HG02943 (cell line): Measurements from ENCODE around the gene CNTNAP2.

Experiments used
- ATAC-seq: cut with Tn5 transposase; IDR thresholded peaks from one replicate; pipeline ENCODE4 v1.9.1; 2021; ENCODE audit warnings: mild to moderate bottlenecking, low read depth, moderate library complexity; ENCODE audit not compliant: unreplicated experiment

Gene CNTNAP2

GRCh38 chr7:148182264-148182663 is 2065.7 kb downstream of the CNTNAP2 start:
- no peak for ATAC-seq

DNA sequence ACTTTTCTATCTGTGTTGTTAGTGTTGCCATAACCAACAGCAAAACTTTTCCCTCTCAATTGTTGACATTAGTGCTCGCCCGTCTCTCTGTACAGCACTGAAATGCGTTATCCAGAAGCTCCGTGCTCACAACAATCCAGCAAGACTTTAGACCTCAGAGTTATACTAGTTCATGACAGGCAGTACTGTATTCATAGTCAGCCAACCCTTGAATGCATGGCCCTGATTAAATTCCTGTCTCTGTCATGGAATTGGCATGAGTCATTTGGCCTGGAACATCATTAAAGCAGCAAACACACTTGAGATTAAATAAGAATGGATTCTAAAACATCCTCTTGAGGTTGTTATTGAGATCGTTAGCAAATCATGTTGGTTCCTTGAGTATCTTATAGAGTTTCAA is 2068.4 kb downstream of the CNTNAP2 start:
- no peak for ATAC-seq

- no peak for ATAC-seq
Measured at GRCh38 chr7:148187471-148187870, 2070.9 kb downstream of the CNTNAP2 start.

DNA sequence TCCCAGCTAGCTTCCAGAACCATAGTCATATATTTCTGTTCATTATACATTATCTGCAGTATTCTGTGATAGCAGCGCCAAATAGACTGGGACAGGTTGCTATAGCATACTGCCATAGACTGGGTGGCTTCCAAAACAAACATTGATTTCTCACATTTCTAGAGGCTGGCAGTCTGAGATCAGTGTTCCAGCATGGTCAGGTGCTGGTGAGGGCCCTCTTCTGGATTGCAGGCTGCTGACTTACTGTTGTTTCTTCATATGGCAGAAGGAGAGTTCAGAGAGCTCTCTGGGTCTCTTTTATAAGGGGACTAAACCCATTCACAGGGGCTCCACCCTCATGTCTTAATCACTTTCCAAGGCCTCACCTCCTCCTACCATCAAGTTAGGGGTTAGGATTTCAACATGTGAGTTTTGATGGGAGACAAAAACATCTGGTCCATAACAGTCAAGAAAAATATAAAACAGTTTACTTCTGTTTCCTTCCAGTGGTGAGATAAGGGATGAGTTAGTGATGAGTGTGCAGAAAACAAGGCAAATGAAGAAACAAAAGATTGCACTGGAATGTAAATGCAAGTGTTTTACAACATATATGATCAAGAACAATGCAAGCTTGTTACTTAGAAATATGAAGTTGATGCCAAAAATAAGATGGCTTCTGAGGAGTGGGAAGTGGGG is 2074.9 kb downstream of the CNTNAP2 start:
- no peak for ATAC-seq

DNA sequence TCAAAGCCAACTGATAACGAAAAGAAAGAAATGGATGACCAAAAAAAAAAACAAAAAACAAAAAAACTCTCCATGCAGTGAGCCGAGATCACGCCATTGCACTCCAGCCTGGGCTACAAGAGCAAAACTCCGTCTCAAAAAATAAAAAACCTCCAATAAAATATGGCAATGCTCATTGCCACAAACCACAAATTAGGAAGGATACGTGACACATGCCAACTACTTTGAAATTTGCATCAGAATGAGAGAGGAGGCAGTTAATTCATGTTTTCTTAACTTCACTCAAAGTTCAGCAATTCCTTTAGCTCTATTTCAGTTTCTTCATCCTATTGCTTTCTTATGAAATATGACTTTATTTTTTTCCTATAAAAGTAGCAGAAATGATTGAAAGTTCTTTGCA is 2075.9 kb downstream of the CNTNAP2 start:
- no peak for ATAC-seq

GRCh38 chr7:148201992-148202391 is 2085.4 kb downstream of the CNTNAP2 start:
- no peak for ATAC-seq

DNA sequence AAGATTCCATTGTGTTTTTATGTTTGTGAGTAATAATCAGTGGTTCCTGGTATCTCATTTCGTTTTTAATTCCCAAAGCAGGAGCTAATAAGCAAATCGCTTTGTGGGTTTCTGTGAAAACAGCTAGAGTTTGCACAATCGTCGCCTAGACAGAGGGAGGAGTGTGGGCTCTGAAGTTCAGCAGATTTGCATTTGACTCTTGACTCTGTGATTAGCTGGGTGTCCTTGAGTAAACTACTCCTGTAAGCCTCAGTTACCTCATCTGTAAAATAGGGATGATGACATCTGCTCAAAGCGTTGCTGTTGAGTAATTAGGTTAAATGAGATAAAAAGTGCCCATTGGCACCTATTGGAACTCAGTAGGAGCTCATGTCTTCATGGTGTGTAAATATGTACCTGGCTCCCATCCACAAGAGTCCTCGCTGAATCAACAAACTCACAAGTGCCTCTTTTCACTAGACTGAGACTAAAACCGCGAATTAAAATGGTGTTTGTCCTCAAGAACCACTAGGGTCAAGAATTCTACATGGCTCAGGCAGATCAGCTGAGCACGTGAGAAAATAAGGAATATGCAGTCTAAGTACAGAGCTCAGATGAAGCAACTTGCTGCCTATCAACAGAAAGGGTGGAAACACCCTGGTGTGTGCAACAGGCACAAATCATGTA is 2088.2 kb downstream of the CNTNAP2 start:
- ATAC-seq, result no peak

GRCh38 chr7:148209643-148210190 is 2093.1 kb downstream of the CNTNAP2 start:
- ATAC-seq, result no peak

DNA sequence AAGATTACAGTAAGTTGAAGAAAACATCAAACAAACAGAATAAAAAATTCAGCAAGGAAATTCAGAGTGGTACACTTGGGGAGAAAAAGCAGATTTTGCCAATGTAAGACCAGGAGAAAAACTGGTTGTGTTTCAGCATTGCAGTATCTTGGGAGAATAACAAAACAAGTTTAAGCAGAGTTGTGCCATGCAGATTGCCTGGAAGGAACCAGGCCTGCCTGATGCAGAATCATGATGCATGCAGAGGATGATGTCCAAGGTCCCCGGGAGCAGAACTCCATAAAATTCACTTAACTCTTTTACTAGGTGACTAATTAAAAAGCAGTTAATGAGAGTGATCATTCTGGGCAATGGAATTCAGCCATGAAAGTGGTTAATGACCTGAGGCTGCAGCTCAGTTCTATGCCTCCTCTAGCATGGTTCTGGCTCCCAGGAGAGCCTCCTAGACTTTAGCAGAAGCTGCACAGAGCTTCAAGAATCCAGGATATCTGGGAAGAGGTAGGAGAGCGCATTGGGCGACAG is 2094.3 kb downstream of the CNTNAP2 start:
- ATAC-seq, result no peak

DNA sequence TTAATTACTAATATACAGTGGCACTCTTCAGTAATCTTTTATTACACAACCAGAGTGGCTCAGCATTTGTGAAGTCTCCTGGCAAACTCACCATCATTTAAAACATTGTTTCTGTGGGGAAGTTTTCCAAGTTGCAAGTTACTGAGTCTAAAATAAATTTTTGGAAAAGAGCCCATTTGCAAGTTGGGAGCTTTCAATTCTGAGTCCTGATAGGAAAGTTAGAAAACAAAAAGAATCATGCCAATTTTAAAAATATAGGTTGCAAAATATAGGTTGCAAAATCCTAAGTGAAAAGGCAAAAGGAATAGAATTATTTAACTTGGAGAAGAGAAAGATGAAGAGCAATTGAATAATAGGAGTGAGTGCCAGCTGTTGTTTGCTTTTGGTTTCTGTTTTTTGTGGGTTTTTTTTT is 2095.1 kb downstream of the CNTNAP2 start:
- ATAC-seq, result no peak

- ATAC-seq, result no peak
Measured at GRCh38 chr7:148212731-148213130, 2096.1 kb downstream of the CNTNAP2 start.

- ATAC-seq, result no peak
Measured at GRCh38 chr7:148214101-148214500, 2097.5 kb downstream of the CNTNAP2 start.

DNA sequence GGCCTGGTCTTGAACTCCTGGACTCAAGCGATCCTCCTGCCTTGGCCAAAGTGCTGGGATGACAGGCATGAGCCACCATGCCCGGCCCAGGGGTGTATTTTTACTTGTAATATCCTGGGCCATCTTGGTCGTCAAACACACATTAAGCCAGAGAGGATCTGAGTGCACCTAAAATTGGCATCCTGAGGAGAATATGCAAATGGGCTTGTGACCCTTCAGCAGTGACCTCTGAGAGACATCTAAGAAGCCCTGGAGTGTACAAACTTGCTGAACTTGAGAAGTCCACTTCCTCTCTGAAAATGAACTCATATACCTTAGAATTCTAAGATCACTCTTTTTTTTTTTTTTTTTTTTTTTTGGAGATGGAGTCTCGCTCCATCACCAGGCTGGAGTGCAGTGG is 2102.0 kb downstream of the CNTNAP2 start:
- ATAC-seq, result no peak

DNA sequence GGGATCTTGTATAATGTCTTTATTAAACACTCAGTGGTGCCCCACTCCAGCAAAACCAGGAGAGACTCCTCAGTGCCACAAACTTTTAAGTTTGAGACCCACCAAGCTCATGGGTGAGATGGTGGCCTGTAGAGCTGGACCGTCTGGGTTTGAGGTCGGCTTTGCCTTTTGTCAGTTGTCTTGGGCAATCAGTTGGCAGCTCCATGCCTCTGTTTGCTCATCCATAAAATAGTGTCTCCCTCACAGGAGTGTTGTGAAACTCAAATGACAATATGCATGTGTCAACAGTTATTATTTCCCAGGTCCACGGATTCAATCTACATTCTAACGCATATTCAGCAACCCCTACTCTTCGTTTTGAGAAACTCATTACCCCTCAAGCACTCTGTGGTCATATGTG is 2106.1 kb downstream of the CNTNAP2 start:
- ATAC-seq, result no peak

DNA sequence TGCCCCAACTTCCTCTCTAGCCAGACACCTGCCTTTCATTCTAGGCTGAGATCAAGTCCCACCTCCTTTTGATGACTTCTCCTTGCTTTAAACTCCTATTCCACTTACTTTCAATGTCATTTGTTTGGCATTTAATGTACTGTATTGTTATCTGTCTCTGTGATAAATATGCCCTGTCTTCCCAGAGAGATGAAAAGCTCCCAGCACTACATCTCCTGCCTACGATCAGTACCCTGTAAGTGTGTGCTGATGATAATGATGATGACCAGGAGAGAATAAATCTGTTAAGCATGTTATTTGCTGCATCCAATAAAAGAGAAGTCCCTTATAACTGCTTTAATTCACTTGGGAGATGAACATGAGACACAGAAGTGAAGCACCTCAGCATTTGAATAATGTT is 2106.6 kb downstream of the CNTNAP2 start:
- no peak for ATAC-seq

DNA sequence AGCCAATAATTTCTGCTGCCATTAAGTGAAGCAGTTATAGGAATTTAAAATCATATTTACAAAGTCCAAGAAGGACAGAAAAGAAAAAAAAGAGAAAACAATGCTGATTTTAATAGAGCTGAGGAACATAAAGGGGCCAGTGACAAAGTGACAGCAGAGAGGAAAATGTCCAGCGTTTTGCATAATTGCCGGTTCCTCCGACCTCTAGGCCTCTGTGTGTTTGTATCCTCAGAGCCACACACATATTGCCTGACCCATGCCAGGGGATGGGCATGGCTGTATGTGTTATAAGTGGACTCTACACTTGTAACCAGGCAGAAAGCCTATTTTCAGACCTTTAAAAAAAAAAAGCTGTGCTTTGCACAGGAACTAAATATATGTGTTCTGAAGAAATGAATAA is 2107.1 kb downstream of the CNTNAP2 start:
- no peak for ATAC-seq

- no peak for ATAC-seq
Measured at GRCh38 chr7:148230296-148230695, 2113.7 kb downstream of the CNTNAP2 start.

DNA sequence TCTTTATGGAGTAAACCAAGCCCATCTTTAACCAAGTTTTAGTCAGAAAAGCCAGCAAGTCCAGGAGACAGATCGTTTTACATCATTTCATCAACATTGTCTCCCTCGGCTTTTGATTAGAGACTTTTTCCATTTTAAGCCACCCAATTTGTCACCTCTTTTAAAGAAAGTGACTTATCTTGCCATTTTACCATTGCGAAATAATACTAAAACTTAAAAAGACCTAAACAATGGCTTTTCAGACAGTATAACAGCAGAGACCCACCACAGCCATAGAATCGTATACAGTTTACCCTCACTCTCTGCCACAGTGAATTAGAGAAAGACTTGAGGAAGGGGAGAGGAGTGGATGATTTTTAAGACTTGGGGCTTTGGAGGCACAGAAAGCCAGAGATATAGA is 2114.3 kb downstream of the CNTNAP2 start:
- ATAC-seq, result no peak

- no peak for ATAC-seq
Measured at GRCh38 chr7:148232784-148233183, 2116.2 kb downstream of the CNTNAP2 start.

DNA sequence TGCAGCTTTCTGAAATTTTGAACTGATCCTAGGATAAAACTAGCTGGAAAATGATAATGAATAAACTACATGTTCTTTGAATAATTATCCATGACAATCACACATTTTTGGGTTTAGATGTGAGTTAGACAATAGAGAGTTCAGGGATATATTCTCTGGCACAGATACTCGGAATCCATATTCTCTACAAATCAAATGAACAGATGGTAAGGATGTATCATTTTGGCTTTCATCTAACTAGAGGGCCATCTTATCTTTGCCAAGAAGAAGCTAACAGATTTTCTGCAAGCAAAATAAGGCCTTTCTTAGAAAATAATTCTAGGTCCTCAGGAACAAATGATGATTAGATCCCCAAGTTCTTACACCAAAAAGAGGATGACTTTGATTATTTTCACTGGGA is 2118.1 kb downstream of the CNTNAP2 start:
- ATAC-seq, result no peak

GRCh38 chr7:148238761-148239325 is 2122.2 kb downstream of the CNTNAP2 start:
- ATAC-seq, result no peak
